ENCODE data around the gene AMIGO3. TPM values are rescaled to one million over a fixed set of nuclear protein-coding genes. Genes with fewer than 3 reads are reported as not detected.

AMIGO3 gene
- total and polyA plus RNA-seq, 2 of the 8 experiments (the other 6 are each of a cell fraction or from before 2014, with no cell fraction given) = 1.6 to 8.8 TPM

- no peaks in the 10 kb centered on the region for H3K79me1 ChIP-seq (ENCODE audit: low read depth, low read length)
- ChIA-PET CTCF (ENCODE audit: partially characterized antibody) (interaction anchor here (0.6 to 3.7 kb wide), 5 partner anchors 12 to 125 kb away, joined by 3 to 55 read pairs (median 3); no protein-coding TSS in a partner anchor), POLR2A (ENCODE audit: partially characterized antibody) (interaction anchor here (0.7 to 3.8 kb wide), 7 partner anchors 9 to 59 kb away, joined by 3 to 41 read pairs (median 6); partner anchors contain the start of genes AMIGO3 and GMPPB)
- no peak overlapping the region for H2AFZ ChIP-seq (ENCODE audit: low read length)
- no peak overlapping the region for H3K18ac ChIP-seq (ENCODE audit: extremely low read depth, low read length)
- H4K20me1 ChIP-seq (replicated peaks in 1 of 2; ENCODE audit: control insufficient read depth in 1 of 2, insufficient read depth in 2 of 2, low read length in 2 of 2) = peaks cover 0 to 8% of the 10 kb centered on the region in 2 experiments
- no peaks in the 10 kb centered on the region; a peak in 1 of 8 replicates for H3K36me3 ChIP-seq (ENCODE audit: control insufficient read depth in 2 of 4, insufficient read depth in 4 of 4, low read length in 3 of 4)
- no peaks in the 10 kb centered on the region for H3K9me3 ChIP-seq (ENCODE audit: insufficient read depth in 2 of 2, low read depth in 1 of 2, low read length in 1 of 2)
- H3K9ac ChIP-seq (replicated peaks in 1 of 4; ENCODE audit: extremely low read depth in 1 of 4, low read depth in 3 of 4, low read length in 3 of 4) = peak overlapping the region in 1 of 4 experiments; percentile 21; a peak in 1 of 7 replicates
- 88% methylated on average over 19 of the region's 25 CpGs; no CpG with 5 or more reads in 1 of the 2 experiments for WGBS, 2 experiments (ENCODE audit: extremely low coverage in 1 of 2, insufficient coverage in 1 of 2, insufficient read length in 1 of 2, insufficient replicate concordance in 2 of 2, low coverage in 1 of 2, low lambda C conversion rate in 2 of 2, missing lambda C conversion rate in 1 of 2)
- H3K4me1 ChIP-seq (replicated peaks in 1 of 4; ENCODE audit: control insufficient read depth in 3 of 4, insufficient read depth in 4 of 4, low read length in 3 of 4) = peaks cover 0 to 6% (median 5%) of the 10 kb centered on the region in 4 experiments; a peak in 5 of 7 replicates
- no peaks in the 10 kb centered on the region for H3K27me3 ChIP-seq (replicated peaks in 1 of 4; ENCODE audit: control insufficient read depth in 3 of 4, extremely low read depth in 1 of 4, insufficient read depth in 3 of 4, low read length in 3 of 4)
- H2BK5ac ChIP-seq (ENCODE audit: low read depth, low read length) = no peak overlapping the region
- H3K56ac ChIP-seq (replicated peaks; ENCODE audit: insufficient read length, low read depth, low read length) = no peak overlapping the region
- DNase-seq (ENCODE audit: low read depth in 1 of 2, low spot score in 2 of 2) (peak in 1 of 2 experiments; percentile 44), FAIRE-seq (no peak)
- no peak overlapping the region for H3K4me3 ChIP-seq (ENCODE audit: extremely low read depth in 1 of 4, insufficient read depth in 2 of 4, low read depth in 3 of 4, low read length in 4 of 4)
- H3K79me2 ChIP-seq (ENCODE audit: control insufficient read depth in 1 of 2, insufficient read depth in 2 of 2, low read length in 2 of 2) = no peaks in the 10 kb centered on the region
- H2BK120ac ChIP-seq (replicated peaks; ENCODE audit: low read depth, low read length) = no peak overlapping the region
- H4K5ac ChIP-seq (ENCODE audit: insufficient read length, low read depth, low read length) = no peak overlapping the region
- no peak overlapping the region for H2BK12ac ChIP-seq (ENCODE audit: low read depth, low read length)
- no peak overlapping the region for H4K91ac ChIP-seq (replicated peaks; ENCODE audit: insufficient read length, low read length)
- no peak overlapping the region; the same call in 1 of the 2 replicates for H4K8ac ChIP-seq (ENCODE audit: extremely low read depth, insufficient read depth, low read length)
- no peak overlapping the region for H3K14ac ChIP-seq (ENCODE audit: insufficient read length)
- no peak overlapping the region for H3K23ac ChIP-seq (ENCODE audit: insufficient read length)
- H3K4ac ChIP-seq (replicated peaks; ENCODE audit: insufficient read length, low read depth, low read length) = no peak overlapping the region
- H3K23me2 ChIP-seq (ENCODE audit: low read depth, low read length) = no peaks in the 10 kb centered on the region; the same call in 1 of the 2 replicates
- H2BK15ac ChIP-seq (ENCODE audit: low read length) = no peak overlapping the region
- no peak overlapping the region for H3K27ac ChIP-seq (ENCODE audit: low read depth, low read length)
- H3K4me2 ChIP-seq (ENCODE audit: insufficient read depth in 1 of 2, low read depth in 2 of 2, low read length in 2 of 2) = no peak overlapping the region
- H2AK5ac ChIP-seq (ENCODE audit: low read depth, low read length) = no peak overlapping the region
- H2BK20ac ChIP-seq (ENCODE audit: low read length) = no peak overlapping the region
- TF ChIP-seq NANOG (IDR thresholded peaks at IDR 0.05; ENCODE audit: insufficient read depth, low read depth, low read length, poor library complexity, severe bottlenecking) (no peak), KDM1A (IDR thresholded peaks at IDR 0.05; ENCODE audit: borderline replicate concordance, low read length) (no peak), CTBP2 (IDR thresholded peaks at IDR 0.05; ENCODE audit: borderline replicate concordance, insufficient read depth, insufficient read length, low read length) (no peak), SP4 (IDR thresholded peaks at IDR 0.05; ENCODE audit: low read length) (no peak), MAX (IDR thresholded peaks at IDR 0.05) (no peak), HDAC6 (IDR thresholded peaks at IDR 0.05; ENCODE audit: low read depth, low read length) (no peak), RAD21 (IDR thresholded peaks at IDR 0.05 in 1 of 2, conservative IDR thresholded peaks at IDR 0.05 in 1 of 2; ENCODE audit: low read depth in 2 of 2, low read length in 2 of 2) (no peak), SRF (IDR thresholded peaks at IDR 0.05; ENCODE audit: low read depth, low read length) (no peak)
- TF ChIP-seq, protein P1, sequence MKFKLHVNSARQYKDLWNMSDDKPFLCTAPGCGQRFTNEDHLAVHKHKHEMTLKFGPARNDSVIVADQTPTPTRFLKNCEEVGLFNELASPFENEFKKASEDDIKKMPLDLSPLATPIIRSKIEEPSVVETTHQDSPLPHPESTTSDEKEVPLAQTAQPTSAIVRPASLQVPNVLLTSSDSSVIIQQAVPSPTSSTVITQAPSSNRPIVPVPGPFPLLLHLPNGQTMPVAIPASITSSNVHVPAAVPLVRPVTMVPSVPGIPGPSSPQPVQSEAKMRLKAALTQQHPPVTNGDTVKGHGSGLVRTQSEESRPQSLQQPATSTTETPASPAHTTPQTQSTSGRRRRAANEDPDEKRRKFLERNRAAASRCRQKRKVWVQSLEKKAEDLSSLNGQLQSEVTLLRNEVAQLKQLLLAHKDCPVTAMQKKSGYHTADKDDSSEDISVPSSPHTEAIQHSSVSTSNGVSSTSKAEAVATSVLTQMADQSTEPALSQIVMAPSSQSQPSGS (IDR thresholded peaks at IDR 0.05; ENCODE audit: low read length) = no peak
Observed at GRCh38 chr3:49713336-49714105, 6.0 kb downstream of the AMIGO3 start.
